ENCODE measurements around the gene HACD4.

- TF ChIP-seq CTCF (IDR thresholded peaks at IDR 0.05) = no peak
- no peak for TF ChIP-seq POLR2AphosphoS5 (IDR thresholded peaks at IDR 0.05)
These were observed 53.2 kb downstream of the HACD4 start for GRCh38 chr9:20978249-20978648.
